Jurkat, Clone E6-1 (cell line): ENCODE results near the gene ARHGAP35.

Experiments
- DNase-seq: peaks from one replicate; pipeline ENCODE4 v3.0.0-alpha.2; 2011; ENCODE audit warnings: low read depth, low spot score
- H3K4me3 ChIP-seq: 2 replicates; pipeline ENCODE4 v1.5.1; 2011; ENCODE audit warnings: mild to moderate bottlenecking, low read length, control low read depth, moderate library complexity

The ARHGAP35 gene

DNA sequence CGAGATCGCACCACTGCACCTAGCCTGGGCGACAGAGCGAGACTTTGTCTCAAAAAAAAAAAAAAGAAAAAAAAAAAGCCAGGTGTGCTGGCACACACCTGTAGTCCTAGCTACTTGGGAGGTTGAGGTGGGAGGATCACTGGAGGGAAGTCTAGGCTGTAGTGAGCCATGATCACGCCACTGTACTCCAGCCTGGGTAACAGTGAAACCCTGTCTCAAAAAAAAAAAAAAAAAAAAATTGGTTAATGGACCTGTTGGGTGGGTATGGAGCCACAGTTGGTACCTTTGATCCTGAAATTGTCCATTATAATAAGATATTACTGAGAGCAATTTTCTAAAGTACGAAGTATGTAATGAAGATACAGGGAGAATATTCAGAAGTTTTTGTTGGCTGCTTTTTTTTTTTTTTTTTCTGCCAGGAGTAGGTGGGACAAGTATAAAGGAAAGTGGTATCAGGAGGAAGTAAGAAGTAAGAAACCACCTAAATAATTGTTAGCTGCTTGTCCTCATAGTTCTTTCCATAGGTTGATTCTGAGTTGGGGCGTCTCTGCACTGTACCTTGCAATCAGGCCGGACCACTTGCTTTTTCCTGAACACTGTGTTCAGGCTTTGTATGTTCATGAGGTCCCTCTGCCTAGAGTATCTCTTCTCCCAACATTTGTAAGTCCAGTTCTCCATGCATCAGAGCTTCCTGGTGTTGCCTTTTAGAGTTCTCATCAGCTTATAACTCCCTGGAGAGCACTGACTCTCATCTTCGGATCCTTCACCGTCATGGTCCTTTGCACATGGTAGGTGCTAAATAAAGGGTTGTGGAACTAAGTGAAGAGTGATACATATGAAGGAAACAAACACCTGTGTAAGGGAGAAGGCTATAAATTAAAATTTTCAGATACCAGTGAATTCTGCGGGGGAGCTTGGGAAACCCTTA lies 31.7 kb downstream of the ARHGAP35 start:
- DNase-seq, result no peak
- H3K4me3 ChIP-seq, result no peak overlapping the region

DNA sequence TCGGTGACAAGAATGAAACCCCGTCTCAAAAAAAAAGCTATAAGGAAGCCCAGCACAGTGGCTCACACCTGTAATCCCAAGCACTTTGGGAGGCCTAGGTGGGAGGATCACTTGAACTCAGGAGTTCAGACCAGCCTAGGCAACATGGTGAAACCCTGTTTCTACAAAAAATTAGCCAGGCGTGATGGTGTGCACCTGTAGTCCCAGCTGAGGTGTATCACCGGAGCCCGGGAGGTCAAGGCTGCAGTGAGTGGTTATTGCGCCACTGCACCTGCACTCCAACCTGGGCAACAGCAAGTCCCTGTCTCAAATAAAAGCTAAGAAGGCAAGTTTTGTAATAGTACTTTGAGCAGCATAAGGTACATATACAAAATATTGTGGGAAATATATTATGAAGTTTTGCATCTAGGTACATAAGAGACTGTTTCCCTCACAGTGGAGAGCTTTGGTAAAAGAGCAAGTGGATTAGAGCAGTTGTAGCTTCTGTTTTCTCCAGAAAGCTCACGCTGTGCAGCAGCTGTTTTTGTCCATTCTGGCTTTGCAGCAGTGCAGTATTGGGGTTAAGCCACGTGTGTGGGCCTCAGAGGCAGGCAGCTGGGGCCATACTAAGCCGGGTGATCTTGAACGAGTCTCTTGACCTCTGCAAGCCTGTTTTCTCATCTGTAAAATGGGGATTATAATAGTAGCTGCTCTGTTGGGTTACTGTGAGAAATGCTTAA lies 35.4 kb downstream of the ARHGAP35 start:
- no peak for DNase-seq
- no peak overlapping the region for H3K4me3 ChIP-seq

DNA sequence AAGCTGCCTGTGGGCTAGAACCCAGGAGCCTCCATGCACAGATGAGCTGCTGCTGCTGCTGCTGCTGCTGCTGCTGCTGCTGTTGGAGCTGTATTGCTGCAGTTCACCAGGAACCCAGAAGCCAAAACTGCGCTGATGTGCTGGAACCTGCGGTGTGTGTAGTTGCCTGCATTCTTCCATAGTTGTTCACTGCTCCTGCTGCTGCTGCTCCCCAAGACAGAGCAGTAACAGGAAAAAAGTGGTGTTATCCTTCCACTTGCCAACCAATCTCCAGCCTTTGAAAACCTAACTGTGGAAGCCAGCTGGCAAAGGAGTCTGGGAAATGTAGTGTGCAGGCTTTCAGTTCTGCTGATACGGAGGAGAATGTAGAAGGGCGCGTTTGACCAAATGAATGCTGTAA lies 37.9 kb downstream of the ARHGAP35 start:
- no peak overlapping the region for H3K4me3 ChIP-seq
- no peak for DNase-seq

DNA sequence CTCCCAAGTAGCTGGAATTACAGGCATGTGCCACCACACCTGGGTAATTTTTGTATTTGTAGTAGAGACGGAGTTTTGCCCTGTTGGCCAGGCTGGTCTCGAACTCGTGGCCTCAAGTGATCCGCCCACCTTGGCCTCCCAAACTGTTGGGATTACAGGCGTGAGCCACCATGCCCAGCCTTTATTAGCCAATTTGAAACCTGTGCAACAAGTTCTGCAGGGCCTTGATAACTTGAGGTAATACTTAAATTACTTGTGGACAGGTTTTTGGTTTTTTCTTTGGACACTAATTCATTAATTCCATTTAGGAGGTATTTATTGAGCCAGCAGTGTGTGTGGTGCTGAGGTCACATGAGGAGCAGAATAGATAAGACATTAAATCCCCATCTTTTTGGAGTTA lies 39.5 kb downstream of the ARHGAP35 start:
- no peak for DNase-seq
- H3K4me3 ChIP-seq, result no peak overlapping the region

DNA sequence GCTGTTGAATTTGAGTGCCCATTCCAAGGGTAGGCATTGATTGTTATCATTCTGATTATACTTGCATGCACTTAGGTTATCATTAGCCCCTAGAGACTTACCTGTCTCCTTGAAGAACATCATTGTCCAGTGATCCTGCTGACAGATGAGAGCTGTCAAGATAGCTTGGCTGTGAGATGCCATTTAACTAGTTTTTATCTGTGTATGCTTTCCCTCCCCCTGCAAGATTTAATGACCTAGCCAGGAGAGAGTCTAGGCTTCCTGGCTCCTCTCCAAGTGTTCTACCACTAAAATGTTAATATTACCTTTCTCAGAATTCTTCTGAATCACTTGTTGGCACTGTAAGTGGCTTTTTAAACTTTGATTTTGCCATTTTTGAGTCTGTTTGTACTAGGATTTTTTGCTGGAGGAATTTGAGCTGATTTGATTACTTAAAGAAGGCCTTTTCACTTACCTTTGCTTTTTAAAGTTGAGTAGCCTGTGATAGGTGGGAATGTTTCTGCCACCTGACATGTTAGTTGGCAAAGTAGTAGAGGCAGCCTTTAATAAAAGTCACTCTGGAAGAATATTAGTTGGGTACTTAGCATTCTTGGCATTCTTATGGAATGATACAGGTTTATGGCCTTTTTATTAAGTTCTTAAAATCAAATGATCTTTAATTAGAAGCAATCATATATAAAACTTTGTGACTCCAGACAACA lies 41.1 kb downstream of the ARHGAP35 start:
- DNase-seq, result no peak
- no peak overlapping the region for H3K4me3 ChIP-seq

DNA sequence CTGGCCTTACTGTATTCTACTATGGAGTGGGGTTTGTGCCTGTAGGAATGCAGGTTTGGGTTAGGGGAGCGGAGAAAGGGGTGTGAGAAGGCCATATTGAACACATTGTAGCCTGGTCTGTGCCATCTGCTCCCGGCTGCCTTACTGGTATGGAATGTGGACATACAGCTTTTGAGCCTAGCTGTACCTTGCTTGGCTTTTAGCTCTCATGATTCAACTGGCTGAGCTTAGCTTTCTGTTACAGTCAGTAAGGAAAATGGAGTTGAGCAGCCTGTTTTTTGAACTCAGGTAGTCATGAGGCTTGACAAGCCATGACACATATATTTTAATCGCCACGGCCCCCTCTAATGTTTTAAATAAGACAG lies 41.6 kb downstream of the ARHGAP35 start:
- no peak overlapping the region for H3K4me3 ChIP-seq
- DNase-seq, result no peak

DNA sequence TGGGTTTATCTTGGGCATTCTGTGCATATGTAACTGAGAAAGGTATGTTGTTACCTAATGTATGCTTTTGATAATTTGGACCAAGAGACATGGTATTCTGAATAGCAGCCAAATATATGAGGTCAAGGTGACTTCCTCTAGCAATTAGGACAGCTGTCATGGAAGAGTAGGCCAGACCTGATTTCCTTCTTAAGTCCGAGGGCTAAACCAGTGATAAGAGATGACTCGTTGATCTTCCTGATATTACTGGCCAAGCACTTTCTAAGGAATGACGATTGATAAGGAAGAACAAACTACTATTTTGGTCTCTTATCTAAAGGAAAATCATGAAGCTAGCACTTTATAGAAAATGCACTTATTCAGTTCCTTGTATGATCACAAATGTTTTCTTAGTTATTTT lies 42.7 kb downstream of the ARHGAP35 start:
- no peak for DNase-seq
- H3K4me3 ChIP-seq, result no peak overlapping the region

DNA sequence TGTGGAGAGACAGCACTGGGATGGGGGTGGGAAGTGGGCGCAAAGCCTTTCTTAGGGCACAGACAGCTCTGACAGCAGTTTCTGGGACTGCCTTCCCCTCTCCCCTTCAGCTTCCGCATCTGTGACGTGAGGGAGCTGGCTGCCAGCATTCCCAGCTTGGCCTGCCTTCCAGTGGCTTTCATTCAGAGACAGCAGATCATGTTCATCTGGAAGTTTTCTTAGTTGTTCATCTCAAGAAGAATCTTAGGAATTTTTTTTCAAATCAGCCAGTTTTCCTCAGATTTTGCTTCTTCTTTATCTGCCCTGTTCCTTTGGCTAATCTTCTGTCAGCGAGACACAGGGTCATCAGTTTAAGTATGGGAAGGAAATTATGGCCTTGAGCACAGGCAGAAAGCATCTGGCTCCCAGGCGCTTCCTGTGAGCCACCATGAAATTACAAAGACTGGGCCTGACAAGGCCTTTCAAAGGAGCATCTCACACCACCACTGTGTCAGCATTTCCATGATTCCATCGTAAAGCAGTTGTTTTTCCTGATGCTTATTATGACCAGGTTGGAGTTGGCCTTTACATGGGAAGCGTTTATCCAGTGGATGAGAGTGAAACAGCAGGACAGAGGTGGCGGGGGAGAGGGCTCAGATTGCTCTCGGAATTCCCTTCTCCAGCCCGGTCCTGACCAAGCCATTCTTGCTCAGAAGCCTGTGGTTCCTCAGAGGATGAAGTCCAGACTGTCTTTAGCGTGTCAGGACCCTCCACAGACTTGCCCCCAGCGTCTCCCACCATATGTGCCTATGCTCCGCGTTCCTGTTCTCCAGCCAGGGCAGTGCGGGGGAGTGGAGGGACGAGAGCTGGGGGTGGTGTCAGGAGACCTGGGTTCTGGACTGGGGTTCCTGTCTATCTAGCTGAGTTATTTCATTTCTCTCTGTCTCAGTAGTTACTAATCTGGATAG lies 43.6 kb downstream of the ARHGAP35 start:
- H3K4me3 ChIP-seq, result no peak overlapping the region
- no peak for DNase-seq

DNA sequence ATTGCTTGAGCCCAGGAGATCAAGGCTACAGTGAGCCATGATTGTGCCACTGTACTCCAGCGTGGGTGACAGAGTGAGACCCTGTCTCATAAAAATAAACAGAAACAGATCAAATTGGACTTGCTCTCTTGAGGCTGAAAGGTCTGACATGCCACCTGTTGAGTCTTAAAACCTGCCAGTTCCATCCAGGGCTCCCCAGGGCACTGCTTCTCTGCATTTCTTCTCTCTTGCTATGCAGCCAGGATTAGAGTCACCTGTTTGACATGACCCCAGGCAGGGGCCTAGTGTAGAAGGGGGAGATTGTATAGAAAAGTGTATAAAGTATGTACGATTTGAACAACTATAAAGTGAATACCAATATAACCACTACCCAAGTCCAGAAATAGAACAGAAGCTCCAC lies 45.4 kb downstream of the ARHGAP35 start:
- no peak overlapping the region for H3K4me3 ChIP-seq
- no peak for DNase-seq

DNA sequence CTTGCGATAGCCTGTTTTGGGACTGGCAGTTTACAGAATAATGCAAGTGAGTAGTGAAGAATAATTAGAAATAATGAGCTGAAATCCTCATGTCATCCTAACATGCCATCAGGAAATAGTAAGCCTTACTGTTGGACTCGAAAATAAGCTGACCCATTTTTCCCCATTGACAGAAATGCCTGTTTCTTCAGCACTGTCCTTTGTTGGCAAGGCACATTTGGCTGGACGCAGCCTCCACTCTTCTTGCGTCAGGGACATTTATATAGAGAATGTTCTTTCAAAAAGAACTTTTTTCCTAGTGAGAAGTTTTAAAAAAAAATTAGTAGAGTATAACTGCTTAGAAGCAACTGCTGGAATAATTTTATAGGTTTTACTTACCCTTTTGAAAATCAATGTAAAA lies 47.1 kb downstream of the ARHGAP35 start:
- H3K4me3 ChIP-seq, result no peak overlapping the region
- no peak for DNase-seq

DNA sequence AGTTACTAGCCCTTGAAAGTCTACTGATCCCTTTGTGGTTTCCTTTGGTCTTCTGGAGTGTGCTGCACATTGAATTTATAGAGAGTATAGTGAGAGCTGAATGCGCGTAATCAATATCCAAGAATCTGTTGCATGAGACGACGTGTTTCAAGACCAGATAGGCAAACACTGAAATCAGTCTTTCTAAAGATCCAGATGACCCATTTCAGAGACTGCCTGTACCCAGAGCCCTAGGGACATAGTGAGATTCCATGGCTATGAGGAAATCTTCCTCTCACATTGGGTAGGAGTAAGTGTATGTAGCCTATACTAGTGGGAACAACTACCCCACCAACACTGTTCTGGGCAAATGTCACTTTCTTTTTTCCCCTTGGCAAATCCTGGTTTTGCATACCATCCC lies 48.6 kb downstream of the ARHGAP35 start:
- no peak for DNase-seq

More for the DNA sequence above, 48.6 kb downstream of the ARHGAP35 start:
- H3K4me3 ChIP-seq, result no peak overlapping the region
